SU-DHL-6 (cell line): ENCODE measurements around the gene PHF13.

Experiments used
- EZH2phosphoT487 ChIP-seq: fragments of 200-600 bp; sonication (generic), shearing (Covaris generic); conservative IDR thresholded peaks from 2 replicates; pipeline ENCODE4 v1.6.1; 2018; ENCODE audit warnings: mild to moderate bottlenecking, antibody characterized with exemption, low read length, moderate library complexity, mixed read lengths
- TF ChIP-seq, protein P1 (sequence below): fragments of 200-600 bp; sonication (generic); IDR thresholded peaks from one replicate; pipeline ENCODE4 v1.5.1; 2017; ENCODE audit warnings: antibody characterized with exemption, mild to moderate bottlenecking, low read length, moderate library complexity; ENCODE audit not compliant: insufficient read depth, poor library complexity, severe bottlenecking

DNA sequence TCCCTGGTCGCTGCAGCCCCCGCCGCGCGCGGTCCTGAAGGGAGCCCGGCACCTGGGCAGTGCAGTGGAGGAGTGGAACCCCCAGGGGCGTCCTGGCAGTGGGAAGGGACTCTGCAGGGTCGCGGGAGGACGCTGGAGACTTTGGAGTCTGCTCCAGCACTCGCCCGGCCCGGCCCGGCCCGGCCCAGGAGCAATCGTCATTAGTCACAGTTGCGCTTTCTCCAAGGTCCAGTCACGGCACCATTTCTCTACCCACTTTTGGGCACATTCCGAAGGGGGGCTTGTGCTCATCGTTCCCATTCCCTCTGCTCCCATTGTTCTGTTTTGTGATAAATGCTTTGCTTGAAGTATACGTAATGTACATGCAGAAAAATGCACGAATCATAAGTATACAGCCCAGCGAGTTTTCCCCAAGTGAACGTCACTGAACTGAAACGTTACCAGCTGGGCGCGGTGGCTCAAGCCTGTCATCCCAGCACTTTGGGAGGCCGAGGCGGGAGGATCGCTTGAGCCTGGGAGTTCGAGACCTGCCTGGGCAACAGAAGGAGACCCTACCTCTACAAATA, 12.1 kb downstream of the PHF13 start:
- TF ChIP-seq, protein P1, sequence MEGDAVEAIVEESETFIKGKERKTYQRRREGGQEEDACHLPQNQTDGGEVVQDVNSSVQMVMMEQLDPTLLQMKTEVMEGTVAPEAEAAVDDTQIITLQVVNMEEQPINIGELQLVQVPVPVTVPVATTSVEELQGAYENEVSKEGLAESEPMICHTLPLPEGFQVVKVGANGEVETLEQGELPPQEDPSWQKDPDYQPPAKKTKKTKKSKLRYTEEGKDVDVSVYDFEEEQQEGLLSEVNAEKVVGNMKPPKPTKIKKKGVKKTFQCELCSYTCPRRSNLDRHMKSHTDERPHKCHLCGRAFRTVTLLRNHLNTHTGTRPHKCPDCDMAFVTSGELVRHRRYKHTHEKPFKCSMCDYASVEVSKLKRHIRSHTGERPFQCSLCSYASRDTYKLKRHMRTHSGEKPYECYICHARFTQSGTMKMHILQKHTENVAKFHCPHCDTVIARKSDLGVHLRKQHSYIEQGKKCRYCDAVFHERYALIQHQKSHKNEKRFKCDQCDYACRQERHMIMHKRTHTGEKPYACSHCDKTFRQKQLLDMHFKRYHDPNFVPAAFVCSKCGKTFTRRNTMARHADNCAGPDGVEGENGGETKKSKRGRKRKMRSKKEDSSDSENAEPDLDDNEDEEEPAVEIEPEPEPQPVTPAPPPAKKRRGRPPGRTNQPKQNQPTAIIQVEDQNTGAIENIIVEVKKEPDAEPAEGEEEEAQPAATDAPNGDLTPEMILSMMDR: no peak
- no peak for TF ChIP-seq EZH2phosphoT487
